BJ (cell line): ENCODE data around the gene VAV2. TPM values are rescaled to one million over a fixed set of nuclear protein-coding genes. Genes with fewer than 3 reads are reported as not detected.

Experiments
- CTCF ChIA-PET: fragments of 350-600 bp; formaldehyde crosslinking; extraction: SDS; loops from one replicate; lab custom pipeline; 2021; ENCODE audit warnings: antibody characterized with exemption, inconsistent platforms; lab: Yijun Ruan, JAX
- POLR2A ChIA-PET: fragments of 300-600 bp; sonication (Branson Sonifier 250); formaldehyde crosslinking; extraction: SDS; loops from one replicate; lab custom pipeline; 2021; ENCODE audit warnings: antibody characterized with exemption; lab: Charles Lee
- DNase-seq: peaks from one replicate; pipeline ENCODE4 v3.0.0-alpha.2; 2011; ENCODE audit warnings: low read depth
- H3K27me3 ChIP-seq: 2 replicates; pipeline ENCODE4 v1.6.0; 2011; ENCODE audit warnings: low read length; ENCODE audit not compliant: control insufficient read depth, insufficient read depth
- H3K36me3 ChIP-seq: 2 replicates; pipeline ENCODE4 v1.5.1; 2011; ENCODE audit warnings: low read length; ENCODE audit not compliant: control insufficient read depth, insufficient read depth
- H3K4me3 ChIP-seq: 2 replicates; pipeline ENCODE4 v1.5.1; 2011; ENCODE audit warnings: low read depth, mild to moderate bottlenecking, control low read depth, low read length
- polyA plus RNA-seq: library from polyadenylated mRNA; depleted of rRNA; stranded (reverse); fragments of >200 nt; gene quantifications from 2 replicates; pipeline ENCODE4 v1.2.3, GENCODE V29; 2011
- TF ChIP-seq, protein P1 (sequence below): IDR thresholded peaks from 2 replicates; pipeline ENCODE4 v1.5.1; 2011; ENCODE audit warnings: low read depth, mild to moderate bottlenecking, control low read depth, inconsistent platforms, low read length, moderate library complexity; ENCODE audit not compliant: insufficient read depth

Gene VAV2
- polyA plus RNA-seq, 1 experiment, result 9.9 TPM

DNA sequence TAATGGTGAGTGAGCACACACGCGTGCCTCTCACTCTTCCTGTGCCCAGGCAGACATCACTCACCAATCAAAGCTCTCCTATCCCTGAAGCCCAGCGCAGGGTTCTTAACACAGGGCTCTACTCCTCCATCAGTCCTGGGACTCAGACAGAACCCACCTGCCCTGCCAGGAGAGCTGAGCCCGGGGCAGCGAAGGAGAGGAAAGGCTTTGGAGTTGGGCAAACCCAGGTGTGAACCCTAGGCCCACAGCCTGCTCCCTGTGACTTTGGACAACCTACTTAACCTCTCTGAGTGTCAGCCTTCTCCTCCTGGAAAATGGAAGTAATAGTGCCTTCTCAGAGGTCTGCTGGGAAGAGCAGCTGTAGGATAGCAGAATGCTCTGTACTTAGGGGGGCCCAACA is 155.3 kb downstream of the VAV2 start:
- H3K4me3 ChIP-seq, result no peak overlapping the region
- CTCF ChIA-PET, result interaction anchor here (1.3 to 1.4 kb wide), 2 partner anchors 11 to 158 kb away, joined by 3 read pairs; no protein-coding TSS in a partner anchor
- H3K36me3 ChIP-seq, result peaks cover 3% of the 10 kb centered on the region
- TF ChIP-seq, protein P1, sequence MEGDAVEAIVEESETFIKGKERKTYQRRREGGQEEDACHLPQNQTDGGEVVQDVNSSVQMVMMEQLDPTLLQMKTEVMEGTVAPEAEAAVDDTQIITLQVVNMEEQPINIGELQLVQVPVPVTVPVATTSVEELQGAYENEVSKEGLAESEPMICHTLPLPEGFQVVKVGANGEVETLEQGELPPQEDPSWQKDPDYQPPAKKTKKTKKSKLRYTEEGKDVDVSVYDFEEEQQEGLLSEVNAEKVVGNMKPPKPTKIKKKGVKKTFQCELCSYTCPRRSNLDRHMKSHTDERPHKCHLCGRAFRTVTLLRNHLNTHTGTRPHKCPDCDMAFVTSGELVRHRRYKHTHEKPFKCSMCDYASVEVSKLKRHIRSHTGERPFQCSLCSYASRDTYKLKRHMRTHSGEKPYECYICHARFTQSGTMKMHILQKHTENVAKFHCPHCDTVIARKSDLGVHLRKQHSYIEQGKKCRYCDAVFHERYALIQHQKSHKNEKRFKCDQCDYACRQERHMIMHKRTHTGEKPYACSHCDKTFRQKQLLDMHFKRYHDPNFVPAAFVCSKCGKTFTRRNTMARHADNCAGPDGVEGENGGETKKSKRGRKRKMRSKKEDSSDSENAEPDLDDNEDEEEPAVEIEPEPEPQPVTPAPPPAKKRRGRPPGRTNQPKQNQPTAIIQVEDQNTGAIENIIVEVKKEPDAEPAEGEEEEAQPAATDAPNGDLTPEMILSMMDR, result no peak
- POLR2A ChIA-PET, result no interaction called here
- no peaks in the 10 kb centered on the region for H3K27me3 ChIP-seq
- no peak for DNase-seq

DNA sequence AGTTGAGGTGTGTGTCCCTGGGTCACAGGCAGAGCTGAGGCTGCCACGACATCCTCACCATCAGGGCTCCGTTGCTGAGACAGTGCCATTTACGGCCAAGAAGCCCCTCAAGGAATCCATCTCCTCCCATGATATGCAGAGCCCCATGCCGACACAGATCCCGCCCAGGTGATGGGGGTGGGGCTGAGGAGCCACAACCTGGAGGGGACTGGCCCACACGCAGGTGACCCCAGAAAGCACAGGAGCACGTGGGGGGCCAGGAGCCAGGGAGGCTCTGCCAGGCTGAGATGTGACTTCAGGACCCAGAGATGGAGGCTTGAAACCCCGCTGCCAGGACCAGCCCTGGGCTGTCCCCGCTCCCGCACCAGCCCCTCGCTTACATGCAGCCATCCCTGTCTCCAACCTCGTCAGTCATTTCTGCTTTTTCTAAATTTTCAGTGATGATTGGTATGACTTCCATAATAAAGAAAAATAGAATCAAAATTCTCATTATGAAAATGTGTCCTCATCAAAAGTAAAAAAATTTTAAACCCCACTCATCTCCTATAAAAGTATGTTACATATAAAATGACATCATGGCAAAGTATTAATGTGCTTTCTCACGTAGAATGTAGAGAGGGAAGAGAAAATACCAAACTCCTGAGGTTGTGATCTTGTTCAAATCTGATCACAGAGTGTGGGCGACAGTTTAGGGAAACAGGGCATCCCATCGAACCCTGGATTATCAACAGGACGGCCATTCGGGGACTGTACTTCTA is 155.9 kb downstream of the VAV2 start:
- DNase-seq, result no peak
- H3K4me3 ChIP-seq, result no peak overlapping the region
- ChIA-PET POLR2A (no interaction called here), CTCF (interaction anchor here (1.3 kb wide), 1 partner anchor 159 kb away, joined by 3 read pairs; no protein-coding TSS in a partner anchor)
- peaks cover 5% of the 10 kb centered on the region for H3K36me3 ChIP-seq
- no peaks in the 10 kb centered on the region for H3K27me3 ChIP-seq
- TF ChIP-seq, protein P1, result no peak

DNA sequence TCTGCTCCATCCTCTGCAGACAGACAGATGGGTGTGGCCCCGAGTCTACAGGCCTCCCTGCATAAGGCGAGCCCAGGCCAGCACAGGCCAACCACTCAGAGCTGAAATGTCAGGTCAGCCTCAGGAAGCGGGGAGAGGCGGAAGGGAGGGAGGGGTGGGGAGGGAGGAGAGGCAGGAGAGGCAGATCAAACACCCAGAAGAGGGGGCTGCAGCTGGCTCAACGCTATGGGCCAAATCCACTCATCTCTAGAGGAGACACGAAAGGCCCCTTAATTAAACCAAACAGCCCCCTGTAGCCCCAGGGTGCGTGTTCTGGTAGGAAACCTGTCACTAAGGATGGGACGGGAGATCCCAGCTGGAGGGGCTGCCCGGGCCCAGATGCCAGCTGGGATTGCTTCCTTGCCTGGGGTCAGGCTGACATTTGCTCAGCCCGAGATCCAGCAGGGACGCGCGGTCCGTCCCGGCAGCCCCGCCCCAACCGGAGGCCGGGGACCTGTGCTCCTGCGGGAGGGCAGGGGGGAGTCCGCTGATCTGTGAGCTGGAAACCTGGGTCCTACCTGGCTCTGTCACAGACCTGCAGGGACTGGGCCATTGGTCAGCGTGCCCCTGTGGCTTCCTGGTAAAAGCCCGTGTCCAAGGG is 156.7 kb downstream of the VAV2 start:
- Histone ChIP-seq H3K27me3 (no peaks in the 10 kb centered on the region), H3K4me3 (no peak overlapping the region), H3K36me3 (peaks cover 5% of the 10 kb centered on the region)
- TF ChIP-seq, protein P1, result no peak
- POLR2A ChIA-PET, result no interaction called here
- CTCF ChIA-PET, result interaction anchor here (0.6 to 1.3 kb wide), 3 partner anchors 17 to 160 kb away, joined by 3 read pairs; no protein-coding TSS in a partner anchor
- no peak for DNase-seq

DNA sequence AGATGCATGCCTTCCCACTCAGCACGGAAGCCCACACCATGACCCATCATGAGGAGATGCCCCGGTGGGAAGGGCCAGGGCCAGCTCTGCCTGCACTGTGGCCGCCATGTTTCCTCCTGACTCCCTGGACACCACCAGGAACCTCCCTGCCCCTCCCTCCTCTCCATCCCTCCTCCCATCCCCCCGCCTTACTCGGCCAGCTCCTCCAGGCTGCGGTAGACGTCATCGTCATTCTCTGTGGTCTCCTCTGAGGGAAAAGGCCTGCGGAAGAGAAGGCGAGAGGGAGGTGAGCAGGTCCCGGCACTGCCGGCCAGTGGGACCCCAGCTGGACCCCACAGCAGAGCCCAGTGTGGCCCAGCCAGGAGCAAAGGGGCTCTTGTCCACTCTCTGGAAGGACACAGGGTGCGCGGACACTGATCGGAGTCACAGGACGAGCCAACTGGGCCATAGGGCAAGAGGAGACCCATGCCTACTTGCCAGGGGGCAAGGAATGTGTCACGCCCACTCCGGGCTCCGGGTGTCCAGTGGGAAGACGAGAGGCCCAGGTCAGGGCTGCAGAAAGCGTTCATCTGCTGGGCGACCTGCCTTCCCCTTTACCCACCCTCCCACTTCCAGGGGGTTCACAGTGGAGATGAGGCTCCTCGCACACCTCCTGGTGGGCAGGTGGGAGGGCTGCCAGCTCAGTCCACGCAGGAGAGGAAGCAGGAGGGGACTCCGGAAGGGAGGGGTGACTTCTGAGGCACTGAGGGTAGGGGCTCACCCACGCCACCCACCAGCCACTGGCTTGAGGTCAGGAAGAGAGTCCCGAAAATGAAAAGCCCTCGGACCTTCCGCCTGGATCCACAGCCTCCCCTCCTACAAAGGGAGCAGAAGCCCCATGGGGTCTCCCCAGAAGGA is 157.8 kb downstream of the VAV2 start:
- DNase-seq, result no peak
- ChIA-PET CTCF (interaction anchor here (1.2 kb wide), 1 partner anchor 9 kb away, joined by 3 read pairs; no protein-coding TSS in a partner anchor), POLR2A (no interaction called here)
- Histone ChIP-seq H3K4me3 (no peak overlapping the region), H3K36me3 (peaks cover 5% of the 10 kb centered on the region), H3K27me3 (no peaks in the 10 kb centered on the region)
- TF ChIP-seq, protein P1, result no peak
